ENCODE data around the gene NAP1L4. TPM values are rescaled to one million over a fixed set of nuclear protein-coding genes. Genes with fewer than 3 reads are reported as not detected.
A peak's percentile ranks its signal among the peaks of the same experiment; 100 is the strongest.

NAP1L4 gene
- total and polyA plus RNA-seq, 10 donors = 79.5 to 137 (median 114) TPM

DNA sequence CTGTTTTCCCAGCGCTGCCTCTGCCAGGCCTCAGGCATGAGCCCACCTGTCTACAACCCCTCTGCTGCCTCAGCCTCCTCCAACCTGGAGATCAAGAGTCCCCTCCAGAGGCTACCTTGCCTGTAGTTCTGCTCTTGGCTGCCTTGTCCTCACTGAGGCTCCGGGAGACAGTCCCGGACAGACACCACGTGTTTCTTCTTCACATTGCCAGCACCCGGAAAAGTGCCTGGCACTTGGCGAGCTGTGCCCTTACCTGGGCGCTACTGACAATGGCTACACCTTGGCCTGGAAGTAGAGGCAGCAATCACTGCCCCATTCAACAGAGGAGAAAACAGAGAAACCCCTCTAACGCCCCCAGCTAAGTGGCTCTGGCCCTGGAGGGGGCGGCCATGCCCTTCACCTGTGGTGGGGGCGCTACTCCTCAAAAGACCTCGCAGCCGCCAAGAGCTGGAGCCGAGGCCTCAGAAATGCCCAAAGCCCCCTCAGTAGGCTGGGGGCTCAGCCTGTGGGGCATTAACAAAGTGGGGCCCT lies 3.0 kb upstream of the NAP1L4 start:
- Histone ChIP-seq H3K27me3 (replicated peaks in 1 of 7) (no peaks in the 10 kb centered on the region), H3K36me3 (peaks cover 0 to 14% (median 3%) of the 10 kb centered on the region in 6 donors), H3K9me3 (no peaks in the 10 kb centered on the region), H3K4me1 (peaks cover 3 to 27% (median 17%) of the 10 kb centered on the region in 6 donors), H3K4me3 (no peak overlapping the region), H3K27ac (no peak overlapping the region)
- no peak for DNase-seq
- 77 to 94% (median 88%) methylated on average over 10 to 13 of the region's 13 CpGs for WGBS, 5 donors
- TF ChIP-seq POLR2AphosphoS5 (IDR thresholded peaks at IDR 0.05) = no peak
- TF ChIP-seq POLR2A (IDR thresholded peaks at IDR 0.05) = no peak
- TF ChIP-seq, protein P1, sequence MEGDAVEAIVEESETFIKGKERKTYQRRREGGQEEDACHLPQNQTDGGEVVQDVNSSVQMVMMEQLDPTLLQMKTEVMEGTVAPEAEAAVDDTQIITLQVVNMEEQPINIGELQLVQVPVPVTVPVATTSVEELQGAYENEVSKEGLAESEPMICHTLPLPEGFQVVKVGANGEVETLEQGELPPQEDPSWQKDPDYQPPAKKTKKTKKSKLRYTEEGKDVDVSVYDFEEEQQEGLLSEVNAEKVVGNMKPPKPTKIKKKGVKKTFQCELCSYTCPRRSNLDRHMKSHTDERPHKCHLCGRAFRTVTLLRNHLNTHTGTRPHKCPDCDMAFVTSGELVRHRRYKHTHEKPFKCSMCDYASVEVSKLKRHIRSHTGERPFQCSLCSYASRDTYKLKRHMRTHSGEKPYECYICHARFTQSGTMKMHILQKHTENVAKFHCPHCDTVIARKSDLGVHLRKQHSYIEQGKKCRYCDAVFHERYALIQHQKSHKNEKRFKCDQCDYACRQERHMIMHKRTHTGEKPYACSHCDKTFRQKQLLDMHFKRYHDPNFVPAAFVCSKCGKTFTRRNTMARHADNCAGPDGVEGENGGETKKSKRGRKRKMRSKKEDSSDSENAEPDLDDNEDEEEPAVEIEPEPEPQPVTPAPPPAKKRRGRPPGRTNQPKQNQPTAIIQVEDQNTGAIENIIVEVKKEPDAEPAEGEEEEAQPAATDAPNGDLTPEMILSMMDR (IDR thresholded peaks at IDR 0.05 in 8 of 11, conservative IDR thresholded peaks at IDR 0.05 in 3 of 11) = no peak
- intact Hi-C loops (cut with DNase I; ENCODE audit: low total_unique reads) = no loop called here

DNA sequence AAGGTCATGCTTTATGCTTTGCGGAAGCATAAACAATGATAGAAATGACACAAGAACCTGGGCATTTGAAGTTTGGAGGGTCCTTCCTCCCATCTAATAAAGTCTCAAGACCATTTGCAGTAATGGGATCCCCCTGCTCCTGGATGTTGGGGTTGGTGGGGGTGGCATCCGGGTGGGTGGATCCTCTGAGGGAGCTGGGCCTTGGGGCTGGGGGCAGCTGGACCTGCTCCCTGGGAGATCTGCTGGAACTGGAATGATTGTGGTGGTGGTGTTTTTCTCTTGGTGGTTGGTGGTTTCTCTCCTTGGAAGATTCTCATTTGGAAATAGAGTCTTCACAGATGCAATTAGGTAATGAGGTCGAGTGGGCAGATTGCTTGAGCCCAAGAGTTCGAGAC lies 2.2 kb upstream of the NAP1L4 start:
- Histone ChIP-seq H3K4me1 (peaks cover 10 to 35% (median 24%) of the 10 kb centered on the region in 6 donors), H3K36me3 (peaks cover 0 to 6% (median 0%) of the 10 kb centered on the region in 6 donors), H3K4me3 (no peak overlapping the region), H3K27me3 (replicated peaks in 1 of 7) (no peaks in the 10 kb centered on the region), H3K27ac (no peak overlapping the region), H3K9me3 (no peaks in the 10 kb centered on the region)
- 80 to 97% (median 92%) methylated on average over 4 of the region's 4 CpGs for WGBS, 5 donors
- no peak for DNase-seq
- intact Hi-C loops (cut with DNase I; ENCODE audit: low total_unique reads) = no loop called here
- TF ChIP-seq POLR2A (IDR thresholded peaks at IDR 0.05) (no peak), POLR2AphosphoS5 (IDR thresholded peaks at IDR 0.05) (no peak)
- TF ChIP-seq, protein P1 (IDR thresholded peaks at IDR 0.05 in 8 of 11, conservative IDR thresholded peaks at IDR 0.05 in 3 of 11) = no peak

DNA sequence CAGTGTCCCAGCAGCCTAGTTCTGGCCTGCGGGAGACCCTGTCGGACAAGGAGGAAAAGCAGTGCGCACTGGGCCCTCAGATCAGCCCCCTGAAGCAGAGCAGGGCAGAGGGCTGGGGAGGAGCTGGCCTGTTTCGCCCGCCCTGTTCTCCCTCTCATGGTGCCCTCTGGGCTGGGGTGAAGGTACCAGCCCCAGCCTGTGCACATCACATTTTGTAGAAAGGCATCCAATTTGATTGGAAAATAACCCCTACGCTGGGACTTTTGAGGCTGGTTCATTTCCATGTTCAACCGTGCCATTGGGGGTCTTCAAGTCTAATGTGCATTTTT lies 832 bp upstream of the NAP1L4 start:
- DNase-seq = no peak
- Histone ChIP-seq H3K4me1 (peaks cover 23 to 49% (median 38%) of the 10 kb centered on the region in 6 donors), H3K9me3 (no peaks in the 10 kb centered on the region), H3K4me3 (peak overlapping the region; percentile 65 to 90 (median 86)), H3K36me3 (no peaks in the 10 kb centered on the region), H3K27me3 (replicated peaks in 1 of 7) (no peaks in the 10 kb centered on the region), H3K27ac (peak overlapping the region in 6 of 8 donors; percentile 91 to 98 (median 96))
- intact Hi-C loops (cut with DNase I; ENCODE audit: low total_unique reads) = no loop called here
- WGBS, 5 donors = 31 to 40% (median 31%) methylated on average over 7 of the region's 7 CpGs
- TF ChIP-seq, protein P1 (IDR thresholded peaks at IDR 0.05 in 8 of 11, conservative IDR thresholded peaks at IDR 0.05 in 3 of 11) = no peak
- TF ChIP-seq POLR2AphosphoS5 (IDR thresholded peaks at IDR 0.05) = no peak
- no peak for TF ChIP-seq POLR2A (IDR thresholded peaks at IDR 0.05)

DNA sequence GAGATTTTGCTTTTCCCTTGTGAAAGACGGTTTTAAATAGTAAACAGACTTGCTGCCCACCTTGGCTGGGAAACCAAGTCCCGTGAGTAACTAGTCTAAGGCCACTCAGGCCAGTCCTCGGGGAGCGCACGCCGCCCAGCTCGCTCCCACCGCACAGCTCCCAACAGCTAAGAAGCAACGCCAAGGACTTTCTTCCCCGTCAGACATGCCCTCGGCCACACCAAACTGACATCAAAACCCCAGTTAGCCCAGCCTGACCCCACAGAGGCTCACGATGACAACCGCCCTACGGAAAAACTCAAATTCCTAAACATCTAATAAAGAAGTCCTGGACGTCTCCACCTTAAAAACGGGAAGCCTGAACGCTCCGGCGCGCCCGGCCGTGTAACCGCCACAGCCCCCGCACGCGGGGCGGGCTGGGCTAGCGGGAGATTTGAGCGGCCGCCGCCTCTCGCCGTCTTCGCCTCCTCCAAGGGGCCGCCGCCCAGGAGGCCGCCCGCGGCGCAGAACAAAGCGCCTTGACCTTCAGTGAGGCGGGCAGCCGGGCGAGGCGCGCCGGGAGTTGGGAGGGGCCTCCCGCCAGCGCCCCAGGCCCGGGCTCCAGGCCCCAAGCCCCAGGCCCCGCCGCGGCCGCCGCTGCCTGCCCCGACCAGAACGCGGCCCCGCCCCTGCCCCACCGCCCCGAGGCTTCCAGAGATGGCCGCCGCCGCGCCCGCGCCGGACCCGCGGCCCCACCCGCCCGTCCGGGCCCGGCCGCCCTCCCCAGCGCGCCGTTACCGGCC lies 486 bp downstream of the NAP1L4 start:
- intact Hi-C loops (cut with DNase I; ENCODE audit: low total_unique reads) = no loop called here
- no peak for DNase-seq
- 0 to 1% (median 0%) methylated on average over 35 to 79 of the region's 79 CpGs for WGBS, 5 donors

More for the DNA sequence above, 486 bp downstream of the NAP1L4 start:
- Histone ChIP-seq H3K9me3 (no peaks in the 10 kb centered on the region), H3K4me3 (peak overlapping the region; percentile 65 to 90 (median 86)), H3K4me1 (peaks cover 30 to 62% (median 50%) of the 10 kb centered on the region in 6 donors), H3K36me3 (peaks cover 0 to 6% (median 0%) of the 10 kb centered on the region in 6 donors), H3K27ac (peak overlapping the region; percentile 91 to 98 (median 94)), H3K27me3 (replicated peaks in 1 of 7) (no peaks in the 10 kb centered on the region)
- TF ChIP-seq, protein P1 (IDR thresholded peaks at IDR 0.05 in 8 of 11, conservative IDR thresholded peaks at IDR 0.05 in 3 of 11) = no peak
- TF ChIP-seq POLR2A (IDR thresholded peaks at IDR 0.05) (no peak), POLR2AphosphoS5 (IDR thresholded peaks at IDR 0.05) (peak in 1 of 3 donors; percentile 16)
